Glutamatergic neuron (in vitro differentiated cells): ENCODE data around the gene GABRR3. TPM values are rescaled to one million over a fixed set of nuclear protein-coding genes. Genes with fewer than 3 reads are reported as not detected.

Experiments
- DNase-seq: peaks from one replicate; pipeline ENCODE4 v3.0.0; 2022
- H3K27ac Mint-ChIP-seq: one replicate; pipeline ENCODE4 v1.8.0; 2020; ENCODE audit warnings: mild to moderate bottlenecking, mixed read lengths, inconsistent platforms; ENCODE audit not compliant: unreplicated experiment
- H3K27me3 Mint-ChIP-seq: one replicate; pipeline ENCODE4 v1.8.0; 2020; ENCODE audit warnings: mild to moderate bottlenecking, moderate library complexity, mixed read lengths, inconsistent platforms; ENCODE audit not compliant: unreplicated experiment
- H3K36me3 Mint-ChIP-seq: one replicate; pipeline ENCODE4 v1.8.0; 2020; ENCODE audit warnings: mild to moderate bottlenecking, mixed read lengths, inconsistent platforms; ENCODE audit not compliant: unreplicated experiment
- H3K4me1 Mint-ChIP-seq: one replicate; pipeline ENCODE4 v1.8.0; 2020; ENCODE audit warnings: mild to moderate bottlenecking, low read depth, mixed read lengths, inconsistent platforms; ENCODE audit not compliant: unreplicated experiment
- H3K4me3 Mint-ChIP-seq: one replicate; pipeline ENCODE4 v1.8.0; 2020; ENCODE audit warnings: mild to moderate bottlenecking, mixed read lengths, inconsistent platforms; ENCODE audit not compliant: unreplicated experiment
- H3K9me3 Mint-ChIP-seq: one replicate; pipeline ENCODE4 v1.8.0; 2020; ENCODE audit warnings: mild to moderate bottlenecking, moderate library complexity, mixed read lengths, inconsistent platforms; ENCODE audit not compliant: unreplicated experiment
- total RNA-seq: library from RNA; stranded (reverse); fragmentation: NEBNext Ultra II Directional; extraction: Animal tissue kit (Norgen Biotek cat#: 25700); gene quantifications from one replicate; pipeline ENCODE4 v1.2.1, GENCODE V29; 2021; ENCODE audit not compliant: unreplicated experiment
- TF ChIP-seq, protein P1 (sequence below): fragments of 200-600 bp; sonication (generic); IDR thresholded peaks from one replicate; pipeline ENCODE4 v1.5.0; 2021; ENCODE audit not compliant: partially characterized antibody, unreplicated experiment

Gene GABRR3
- total RNA-seq, 1 donor from 2014 or later: not detected

GRCh38 chr3:98010194-98010882 lies 24.8 kb downstream of the GABRR3 start:
- no peaks in the 10 kb centered on the region for H3K27me3 Mint-ChIP-seq
- TF ChIP-seq, protein P1, sequence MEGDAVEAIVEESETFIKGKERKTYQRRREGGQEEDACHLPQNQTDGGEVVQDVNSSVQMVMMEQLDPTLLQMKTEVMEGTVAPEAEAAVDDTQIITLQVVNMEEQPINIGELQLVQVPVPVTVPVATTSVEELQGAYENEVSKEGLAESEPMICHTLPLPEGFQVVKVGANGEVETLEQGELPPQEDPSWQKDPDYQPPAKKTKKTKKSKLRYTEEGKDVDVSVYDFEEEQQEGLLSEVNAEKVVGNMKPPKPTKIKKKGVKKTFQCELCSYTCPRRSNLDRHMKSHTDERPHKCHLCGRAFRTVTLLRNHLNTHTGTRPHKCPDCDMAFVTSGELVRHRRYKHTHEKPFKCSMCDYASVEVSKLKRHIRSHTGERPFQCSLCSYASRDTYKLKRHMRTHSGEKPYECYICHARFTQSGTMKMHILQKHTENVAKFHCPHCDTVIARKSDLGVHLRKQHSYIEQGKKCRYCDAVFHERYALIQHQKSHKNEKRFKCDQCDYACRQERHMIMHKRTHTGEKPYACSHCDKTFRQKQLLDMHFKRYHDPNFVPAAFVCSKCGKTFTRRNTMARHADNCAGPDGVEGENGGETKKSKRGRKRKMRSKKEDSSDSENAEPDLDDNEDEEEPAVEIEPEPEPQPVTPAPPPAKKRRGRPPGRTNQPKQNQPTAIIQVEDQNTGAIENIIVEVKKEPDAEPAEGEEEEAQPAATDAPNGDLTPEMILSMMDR: no peak
- H3K4me1 Mint-ChIP-seq: no peaks in the 10 kb centered on the region
- no peak overlapping the region for H3K27ac Mint-ChIP-seq
- no peak for DNase-seq
- no peak overlapping the region for H3K4me3 Mint-ChIP-seq
- H3K36me3 Mint-ChIP-seq: no peaks in the 10 kb centered on the region
- H3K9me3 Mint-ChIP-seq: no peaks in the 10 kb centered on the region

DNA sequence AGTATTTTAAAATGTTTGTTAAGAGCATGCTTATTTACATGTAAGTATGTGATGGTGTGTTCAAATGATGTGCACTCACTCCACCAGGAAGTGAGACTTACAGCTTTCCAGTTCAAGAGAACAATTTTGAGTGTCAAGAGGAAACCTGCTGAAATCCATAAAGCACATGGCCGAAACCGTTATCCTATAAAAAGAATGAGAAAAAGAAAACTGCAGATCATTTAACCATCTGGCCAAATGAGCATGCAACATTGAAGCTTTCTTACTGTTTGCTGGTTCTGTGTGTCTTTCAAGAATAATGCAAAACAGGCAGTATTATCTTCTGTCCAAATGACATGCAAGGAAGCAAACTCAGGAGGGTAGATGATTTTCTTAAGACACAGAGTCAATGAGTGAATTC lies 26.3 kb downstream of the GABRR3 start:
- Mint-ChIP-seq H3K4me1 (no peaks in the 10 kb centered on the region), H3K27ac (no peak overlapping the region), H3K4me3 (no peak overlapping the region), H3K27me3 (no peaks in the 10 kb centered on the region), H3K36me3 (no peaks in the 10 kb centered on the region), H3K9me3 (no peaks in the 10 kb centered on the region)
- no peak for DNase-seq
- TF ChIP-seq, protein P1: no peak

DNA sequence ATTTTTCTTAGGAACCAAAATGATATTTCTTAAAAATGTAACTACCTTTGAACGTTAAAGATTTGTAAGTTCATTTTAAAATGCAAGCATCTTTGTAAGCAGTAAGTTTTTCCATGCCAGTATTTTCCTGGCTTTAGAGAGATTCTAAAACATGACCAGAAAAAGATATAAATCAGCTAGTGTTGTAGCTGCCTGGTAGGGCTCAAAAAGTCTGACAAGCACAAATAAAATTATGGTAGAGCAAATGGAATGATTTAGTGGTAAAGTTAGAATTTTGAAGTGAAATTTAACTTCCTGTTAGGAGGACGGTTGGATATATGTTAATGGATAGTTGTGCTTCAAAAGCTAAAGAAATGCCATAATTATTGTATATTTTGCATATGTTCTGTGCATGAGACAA lies 29.7 kb downstream of the GABRR3 start:
- TF ChIP-seq, protein P1: no peak
- H3K4me3 Mint-ChIP-seq: no peak overlapping the region
- no peak overlapping the region for H3K27ac Mint-ChIP-seq
- H3K9me3 Mint-ChIP-seq: no peaks in the 10 kb centered on the region
- no peak for DNase-seq
- H3K4me1 Mint-ChIP-seq: no peaks in the 10 kb centered on the region
- H3K27me3 Mint-ChIP-seq: no peaks in the 10 kb centered on the region
- no peaks in the 10 kb centered on the region for H3K36me3 Mint-ChIP-seq

GRCh38 chr3:98004721-98005120 lies 30.4 kb downstream of the GABRR3 start:
- Mint-ChIP-seq H3K27me3 (no peaks in the 10 kb centered on the region), H3K27ac (no peak overlapping the region)

GRCh38 chr3:98003306-98003969 lies 31.7 kb downstream of the GABRR3 start:
- no peaks in the 10 kb centered on the region for H3K4me1 Mint-ChIP-seq
- no peaks in the 10 kb centered on the region for H3K9me3 Mint-ChIP-seq
- no peak overlapping the region for H3K27ac Mint-ChIP-seq
- TF ChIP-seq, protein P1: no peak
- no peak for DNase-seq
- H3K4me3 Mint-ChIP-seq: no peak overlapping the region
- H3K27me3 Mint-ChIP-seq: no peaks in the 10 kb centered on the region
- H3K36me3 Mint-ChIP-seq: no peaks in the 10 kb centered on the region

More at GRCh38 chr3:98004721-98005120, 30.4 kb downstream of the GABRR3 start:
- Mint-ChIP-seq H3K36me3 (no peaks in the 10 kb centered on the region), H3K9me3 (no peaks in the 10 kb centered on the region), H3K4me3 (no peak overlapping the region), H3K4me1 (no peaks in the 10 kb centered on the region)
- no peak for DNase-seq
- TF ChIP-seq, protein P1: no peak
